Esophagus squamous epithelium (tissue), 4 donors: Measurements from ENCODE around the gene HLA-DPB1.

Experiments
- POLR2A ChIP-seq, 4 donors: fragments of 450-650 bp; IDR thresholded peaks; one replicate each; pipeline ENCODE4 v1.6.1; 2017; ENCODE audit warnings: antibody characterized with exemption in 4 of 4, mild to moderate bottlenecking in 4 of 4, moderate library complexity in 3 of 4
- TF ChIP-seq, protein P1 (sequence below), 6 experiments: fragments of 450-650 bp in 4 of 6; fragments of 200-600 bp in 2 of 6; sonication (generic) in 2 of 6; IDR thresholded peaks; one replicate each; pipeline ENCODE4 v1.5.1; 2016 to 2019; ENCODE audit warnings: antibody characterized with exemption in 6 of 6, mild to moderate bottlenecking in 4 of 6, moderate library complexity in 4 of 6

DNA sequence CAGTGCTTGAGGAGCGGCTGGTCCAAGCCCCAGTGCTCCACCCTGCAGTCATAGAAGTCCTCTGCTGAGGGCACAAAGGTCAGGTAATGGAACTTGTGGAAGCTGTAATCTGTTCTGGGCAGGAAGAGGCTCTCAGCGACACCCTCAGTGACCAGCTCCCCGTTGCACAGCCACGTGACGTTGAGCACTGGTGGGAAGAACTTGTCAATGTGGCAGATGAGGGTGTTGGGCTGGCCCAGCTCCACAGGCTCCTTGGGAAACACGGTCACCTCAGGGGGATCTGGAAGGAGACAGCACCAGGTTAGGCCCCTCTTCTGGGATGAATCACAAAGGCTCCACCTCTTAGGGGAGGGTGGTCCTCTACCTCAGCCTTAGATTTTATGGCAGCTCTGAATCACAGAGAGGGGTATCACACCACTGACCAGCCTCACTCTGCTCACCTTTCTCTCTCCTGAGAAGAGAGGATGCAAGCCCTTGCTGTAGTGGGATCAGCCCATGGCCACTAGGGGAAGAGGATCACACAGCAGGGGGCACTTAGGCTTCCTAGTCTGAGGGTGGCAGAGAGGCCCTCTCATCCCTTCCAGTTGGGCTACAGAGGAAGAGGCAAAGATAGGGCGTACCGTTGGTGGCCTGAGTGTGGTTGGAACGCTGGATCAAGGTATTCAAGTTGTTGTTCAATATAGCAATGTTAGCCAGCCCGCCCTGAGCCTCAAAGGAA, 6.6 kb upstream of the HLA-DPB1 start:
- TF ChIP-seq, protein P1, sequence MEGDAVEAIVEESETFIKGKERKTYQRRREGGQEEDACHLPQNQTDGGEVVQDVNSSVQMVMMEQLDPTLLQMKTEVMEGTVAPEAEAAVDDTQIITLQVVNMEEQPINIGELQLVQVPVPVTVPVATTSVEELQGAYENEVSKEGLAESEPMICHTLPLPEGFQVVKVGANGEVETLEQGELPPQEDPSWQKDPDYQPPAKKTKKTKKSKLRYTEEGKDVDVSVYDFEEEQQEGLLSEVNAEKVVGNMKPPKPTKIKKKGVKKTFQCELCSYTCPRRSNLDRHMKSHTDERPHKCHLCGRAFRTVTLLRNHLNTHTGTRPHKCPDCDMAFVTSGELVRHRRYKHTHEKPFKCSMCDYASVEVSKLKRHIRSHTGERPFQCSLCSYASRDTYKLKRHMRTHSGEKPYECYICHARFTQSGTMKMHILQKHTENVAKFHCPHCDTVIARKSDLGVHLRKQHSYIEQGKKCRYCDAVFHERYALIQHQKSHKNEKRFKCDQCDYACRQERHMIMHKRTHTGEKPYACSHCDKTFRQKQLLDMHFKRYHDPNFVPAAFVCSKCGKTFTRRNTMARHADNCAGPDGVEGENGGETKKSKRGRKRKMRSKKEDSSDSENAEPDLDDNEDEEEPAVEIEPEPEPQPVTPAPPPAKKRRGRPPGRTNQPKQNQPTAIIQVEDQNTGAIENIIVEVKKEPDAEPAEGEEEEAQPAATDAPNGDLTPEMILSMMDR (IDR thresholded peaks at IDR 0.05) = no peak
- TF ChIP-seq POLR2A (IDR thresholded peaks at IDR 0.05) = no peak
